ENCODE results near the gene PPP3CB. TPM values are rescaled to one million over a fixed set of nuclear protein-coding genes. Genes with fewer than 3 reads are reported as not detected.

The PPP3CB gene
- total and polyA plus RNA-seq, 7 donors: 21.0 to 103 (median 75.5) TPM

DNA sequence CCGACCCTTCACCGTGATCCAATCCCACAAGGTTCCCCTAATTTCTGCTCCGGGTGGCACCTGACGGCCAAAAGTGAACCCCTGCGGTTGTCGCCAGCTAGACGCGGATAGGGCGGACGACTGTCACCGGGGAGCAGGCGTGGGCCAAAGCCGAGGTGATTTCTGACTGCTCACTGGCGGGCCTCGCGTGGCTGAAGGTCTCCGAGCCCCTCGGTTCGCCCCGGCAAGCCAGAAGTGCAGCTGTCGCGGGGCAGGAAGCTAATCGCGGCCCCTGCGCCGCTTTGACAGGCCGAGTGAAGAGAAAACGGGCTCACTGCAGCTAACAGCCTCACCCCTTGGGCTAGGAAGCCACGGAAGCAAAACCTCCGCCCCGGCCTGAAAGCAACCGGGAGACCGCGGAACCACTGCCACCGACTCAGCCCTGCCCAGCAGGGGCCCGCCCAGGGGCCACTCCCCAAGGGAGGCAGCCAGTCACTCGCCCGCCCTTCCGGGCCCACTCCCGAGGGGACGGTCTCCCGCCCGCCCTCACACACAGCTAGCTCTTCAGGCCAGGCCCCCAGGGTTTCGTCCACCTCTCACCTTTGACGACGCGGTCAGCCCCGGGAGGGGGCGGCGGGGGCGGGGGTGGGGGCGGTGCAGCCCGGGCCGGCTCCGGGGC lies 469 bp downstream of the PPP3CB start:
- peak; percentile 93 for DNase-seq
- TF ChIP-seq POLR2A (IDR thresholded peaks at IDR 0.05) (peak; percentile 50 to 77), CTCF (IDR thresholded peaks at IDR 0.05) (no peak), EP300 (IDR thresholded peaks at IDR 0.05) (no peak), POLR2AphosphoS5 (IDR thresholded peaks at IDR 0.05) (peak; percentile 30 to 83 (median 68))
- Histone ChIP-seq H3K4me1 (peaks cover 0 to 61% (median 48%) of the 10 kb centered on the region in 4 donors), H3K9me3 (no peaks in the 10 kb centered on the region), H3K4me3 (peak overlapping the region; percentile 62 to 85 (median 84)), H3K36me3 (peaks cover 4 to 34% (median 22%) of the 10 kb centered on the region in 4 donors), H3K27me3 (no peaks in the 10 kb centered on the region), H3K27ac (peak overlapping the region; percentile 90 to 96 (median 92))
- WGBS, 2 donors: 0 to 1% methylated on average over 55 of the region's 55 CpGs
- intact Hi-C loops (cut with DNase I): loop anchor here (5.0 kb wide), 2 partner anchors 83 to 243 kb away; partner anchors contain the start of genes ANXA7 and MRPS16

GRCh38 chr10:73494877-73495225 lies 973 bp downstream of the PPP3CB start:
- DNase-seq: no peak
- intact Hi-C loops (cut with DNase I): loop anchor here (5.0 kb wide), 2 partner anchors 83 to 243 kb away; partner anchors contain the start of genes ANXA7 and MRPS16
- 0% methylated on average over 2 of the region's 2 CpGs for WGBS, 2 donors
- Histone ChIP-seq H3K27ac (peak overlapping the region; percentile 90 to 96 (median 92)), H3K27me3 (no peaks in the 10 kb centered on the region), H3K36me3 (peaks cover 4 to 29% (median 18%) of the 10 kb centered on the region in 4 donors), H3K9me3 (no peaks in the 10 kb centered on the region), H3K4me1 (peaks cover 0 to 66% (median 52%) of the 10 kb centered on the region in 4 donors), H3K4me3 (peak overlapping the region; percentile 62 to 85 (median 84))
- TF ChIP-seq CTCF (IDR thresholded peaks at IDR 0.05) (no peak), POLR2AphosphoS5 (IDR thresholded peaks at IDR 0.05) (no peak), EP300 (IDR thresholded peaks at IDR 0.05) (no peak), POLR2A (IDR thresholded peaks at IDR 0.05) (no peak)

DNA sequence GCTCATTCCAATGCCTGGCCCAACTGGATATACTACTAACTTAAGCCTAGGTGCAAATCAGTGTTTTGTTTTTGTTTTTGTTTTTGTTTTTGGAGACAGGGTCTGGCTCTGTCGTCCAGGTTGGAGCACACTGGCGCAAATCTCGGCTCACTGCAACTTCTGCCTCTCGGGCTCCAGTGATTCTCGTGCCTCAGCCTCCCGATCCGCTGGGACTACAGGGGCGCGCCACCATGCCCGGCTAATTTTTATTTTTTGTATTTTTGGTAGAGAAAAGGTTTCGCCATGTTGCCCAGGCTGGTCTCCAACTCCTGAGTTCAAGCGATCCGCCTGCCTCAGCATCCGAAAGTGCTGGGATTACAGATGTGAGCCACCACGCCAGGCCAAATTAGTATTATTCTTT lies 1.6 kb downstream of the PPP3CB start:
- Histone ChIP-seq H3K27me3 (no peaks in the 10 kb centered on the region), H3K4me1 (peaks cover 0 to 67% (median 55%) of the 10 kb centered on the region in 4 donors), H3K27ac (peak overlapping the region in 3 of 4 donors; percentile 90 to 94 (median 91)), H3K36me3 (peaks cover 3 to 23% (median 15%) of the 10 kb centered on the region in 4 donors), H3K9me3 (no peaks in the 10 kb centered on the region), H3K4me3 (peak overlapping the region in 3 of 4 donors; percentile 62 to 85 (median 83))
- 95 to 96% methylated on average over 15 of the region's 15 CpGs for WGBS, 2 donors
- intact Hi-C loops (cut with DNase I): no loop called here
- no peak for DNase-seq
- TF ChIP-seq CTCF (IDR thresholded peaks at IDR 0.05): no peak
- TF ChIP-seq EP300 (IDR thresholded peaks at IDR 0.05): no peak
- no peak for TF ChIP-seq POLR2AphosphoS5 (IDR thresholded peaks at IDR 0.05)
- no peak for TF ChIP-seq POLR2A (IDR thresholded peaks at IDR 0.05)

DNA sequence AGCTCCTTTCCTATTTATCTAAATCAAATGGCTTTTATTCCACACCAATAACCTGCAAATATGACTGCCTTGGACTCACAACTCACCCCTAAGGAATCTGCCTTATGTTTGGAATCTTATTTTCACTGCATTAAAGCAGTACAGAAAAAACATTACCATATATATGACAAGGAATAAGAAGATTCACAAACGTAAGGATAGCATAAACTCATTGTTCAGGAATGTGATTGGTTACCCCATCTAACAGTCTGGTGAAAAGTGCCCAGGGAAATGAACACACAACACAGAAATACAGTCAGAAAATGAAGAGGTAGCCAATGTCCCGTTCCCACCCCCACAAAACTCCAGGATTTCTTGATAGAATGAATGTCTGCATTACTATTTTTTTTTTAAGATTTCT lies 2.0 kb downstream of the PPP3CB start:
- H3K27ac ChIP-seq: peak overlapping the region in 1 of 4 donors; percentile 90
- intact Hi-C loops (cut with DNase I): no loop called here
- H3K9me3 ChIP-seq: no peaks in the 10 kb centered on the region
- peaks cover 0 to 67% (median 55%) of the 10 kb centered on the region in 4 donors for H3K4me1 ChIP-seq
- WGBS, 2 donors: 55 to 59% methylated on average over 2 of the region's 2 CpGs
- no peaks in the 10 kb centered on the region for H3K27me3 ChIP-seq
- peaks cover 0 to 18% (median 11%) of the 10 kb centered on the region in 4 donors for H3K36me3 ChIP-seq
- peak overlapping the region in 2 of 4 donors; percentile 62 to 85 for H3K4me3 ChIP-seq
- no peak for DNase-seq
- TF ChIP-seq CTCF (IDR thresholded peaks at IDR 0.05) (no peak), EP300 (IDR thresholded peaks at IDR 0.05) (no peak), POLR2A (IDR thresholded peaks at IDR 0.05) (no peak), POLR2AphosphoS5 (IDR thresholded peaks at IDR 0.05) (no peak)
